Middle frontal gyrus (tissue), 1 donor: Measurements from ENCODE around the gene PFKFB2.

Experiments
- DNase-seq: peaks from one replicate; pipeline ENCODE4 v3.0.0-alpha.2; 2015; ENCODE audit warnings: low spot score; ENCODE audit errors: extremely low spot score

PFKFB2 gene

GRCh38 chr1:207088701-207089626 is 35.9 kb downstream of the PFKFB2 start, which contains the start of gene C4BPB:
C4BPB (plus strand) TSS chr1:207088860; CDS start chr1:207089532, 672 bp downstream.
- no peak for DNase-seq

GRCh38 chr1:207089627-207090355 is 36.7 kb downstream of the PFKFB2 start:
- DNase-seq: no peak

- DNase-seq: no peak
Observed at GRCh38 chr1:207091200-207091908, 38.3 kb downstream of the PFKFB2 start.

- no peak for DNase-seq
Observed at GRCh38 chr1:207093944-207094343, 40.9 kb downstream of the PFKFB2 start.

- no peak for DNase-seq
Observed at GRCh38 chr1:207097871-207098324, 44.8 kb downstream of the PFKFB2 start.

GRCh38 chr1:207101720-207102119 is 48.6 kb downstream of the PFKFB2 start:
- DNase-seq: no peak

GRCh38 chr1:207102146-207102545 is 49.1 kb downstream of the PFKFB2 start:
- DNase-seq: no peak

GRCh38 chr1:207102659-207103058 is 49.6 kb downstream of the PFKFB2 start:
- DNase-seq: no peak

- DNase-seq: no peak
Observed at GRCh38 chr1:207103892-207104373, 50.9 kb downstream of the PFKFB2 start, which contains the start of gene C4BPA. C4BPA (plus strand) TSS chr1:207104233; CDS start chr1:207113026, 8,793 bp downstream.

GRCh38 chr1:207109004-207109403 is 55.9 kb downstream of the PFKFB2 start:
- DNase-seq: no peak

- no peak for DNase-seq
Observed at GRCh38 chr1:207112616-207113296, 59.7 kb downstream of the PFKFB2 start.

- no peak for DNase-seq
Observed at GRCh38 chr1:207115269-207115668, 62.2 kb downstream of the PFKFB2 start.

- DNase-seq: no peak
Observed at GRCh38 chr1:207124389-207124788, 71.3 kb downstream of the PFKFB2 start.

- DNase-seq: no peak
Observed at GRCh38 chr1:207128336-207128921, 75.4 kb downstream of the PFKFB2 start.

- no peak for DNase-seq
Observed at GRCh38 chr1:207129053-207129452, 76.0 kb downstream of the PFKFB2 start.
